Keratinocyte (primary cell): ENCODE measurements around the gene ARID4A. TPM values are rescaled to one million over a fixed set of nuclear protein-coding genes. Genes with fewer than 3 reads are reported as not detected.

Source experiments
- polyA plus RNA-seq, 5 experiments: library from polyadenylated mRNA; depleted of rRNA in 3 of 5; stranded (reverse) in 3 of 5; stranded (forward) in 1 of 5; unstranded in 1 of 5; fragments of >200 nt; gene quantifications; 1 replicate in 1 of 5; 2 replicates in 3 of 5; 3 replicates in 1 of 5; pipeline versions ENCODE4 v1.2.1 to v1.2.3, GENCODE V29; 2011 to 2012; ENCODE audit warnings: missing spikeins in 2 of 5, low read depth in 1 of 5, low replicate concordance in 1 of 5
- small RNA-seq, 3 experiments: library from RNA; depleted of rRNA; stranded (forward); fragments of <200 nt; gene quantifications; one replicate each; pipeline ENCODE3, GENCODE V24; 2012; ENCODE audit warnings: low read depth in 3 of 3, low replicate concordance in 1 of 3; ENCODE audit not compliant: insufficient read length in 3 of 3

The ARID4A gene
- polyA plus RNA-seq, 1 donor (not counting 4 experiments of a cell fraction or from before 2014, with no cell fraction given), result 8.4 TPM

Small RNA genes lying within 50 kb of the gene (small RNA-seq; reads per million reads assigned to genes)
- 0 reads per million in 3 experiments for gene RNU6-341P

Other genes starting within 250 kb of the ARID4A start
- 0.55 to 0.57 TPM (median 0.56 TPM) in 3 replicates for gene ARMH4, start 146.3 kb upstream of the ARID4A start, polyA plus RNA-seq
- gene ACTR10, start 98.4 kb upstream of the ARID4A start, polyA plus RNA-seq, result 59.1 to 125 TPM (median 84.1 TPM) in 3 replicates
- gene PSMA3, start 53.7 kb upstream of the ARID4A start, polyA plus RNA-seq, result 240 to 325 TPM (median 241 TPM) in 3 replicates
- gene TOMM20L, start 97.4 kb downstream of the ARID4A start, polyA plus RNA-seq, result not detected in 3 replicates
- 18.1 to 44.4 TPM (median 29.6 TPM) in 3 replicates for gene TIMM9, start 129.0 kb downstream of the ARID4A start, polyA plus RNA-seq
- 8.2 to 12.4 TPM (median 10.5 TPM) in 3 replicates for gene KIAA0586, start 129.2 kb downstream of the ARID4A start, polyA plus RNA-seq